ENCODE results near the gene NRIP1. TPM values are rescaled to one million over a fixed set of nuclear protein-coding genes. Genes with fewer than 3 reads are reported as not detected.

NRIP1 gene
- total RNA-seq, 1 experiment from 2014 or later = 10.4 TPM

GRCh38 chr21:14979264-14979663 is 85.5 kb downstream of the NRIP1 start:
- Histone ChIP-seq H3T11ph (ENCODE audit: low read length) (no peak overlapping the region), H4K8ac (replicated peaks; ENCODE audit: insufficient read length, low read depth, low read length) (no peak overlapping the region), H3K4ac (ENCODE audit: low read depth, low read length) (no peak overlapping the region), H3K9ac (ENCODE audit: extremely low read depth, insufficient read length, low read length) (no peak overlapping the region), H2BK5ac (ENCODE audit: insufficient read length, low read length) (no peak overlapping the region), H2AK5ac (ENCODE audit: insufficient read length, low read length) (no peak overlapping the region), H3K79me1 (ENCODE audit: insufficient read depth, low read depth, low read length, poor library complexity, severe bottlenecking) (no peaks in the 10 kb centered on the region), H3K27me3 (ENCODE audit: insufficient read depth, low read length) (no peaks in the 10 kb centered on the region), H3K23ac (ENCODE audit: insufficient read length, low read depth, low read length) (no peak overlapping the region), H4K20me1 (ENCODE audit: control insufficient read depth, insufficient read depth, insufficient read length) (no peaks in the 10 kb centered on the region), H3K27ac (ENCODE audit: insufficient read length, low read depth, low read length) (no peak overlapping the region), H2BK20ac (ENCODE audit: low read depth, low read length, poor library complexity, severe bottlenecking) (no peak overlapping the region), H4K5ac (ENCODE audit: insufficient read length, low read depth, low read length) (no peak overlapping the region), H2BK120ac (ENCODE audit: low read depth, low read length, poor library complexity, severe bottlenecking) (no peak overlapping the region), H2BK15ac (ENCODE audit: low read depth, low read length) (no peak overlapping the region), H3K4me2 (ENCODE audit: insufficient read depth, insufficient read length, low read length) (no peak overlapping the region), H3K18ac (ENCODE audit: insufficient read length, low read depth, low read length) (no peak overlapping the region), H3K79me2 (ENCODE audit: insufficient read depth, low read length) (no peaks in the 10 kb centered on the region), H4K91ac (ENCODE audit: insufficient read length, low read depth, low read length) (no peak overlapping the region), H2BK12ac (ENCODE audit: insufficient read length, low read depth, low read length) (no peak overlapping the region), H3K56ac (ENCODE audit: insufficient read length, low read depth, low read length) (no peak overlapping the region), H3K4me1 (ENCODE audit: insufficient read depth, low read length) (no peaks in the 10 kb centered on the region), H3K23me2 (ENCODE audit: insufficient read length, low read depth, low read length, poor library complexity, severe bottlenecking) (no peaks in the 10 kb centered on the region), H3K9me3 (ENCODE audit: control insufficient read depth, low read depth, low read length) (no peaks in the 10 kb centered on the region), H3K14ac (ENCODE audit: insufficient read depth, low read length) (no peak overlapping the region), H2AFZ (ENCODE audit: low read length) (no peak overlapping the region)
- TF ChIP-seq CTCF (conservative IDR thresholded peaks at IDR 0.05) = no peak
- H3K27me3 Mint-ChIP-seq (ENCODE audit: low read depth) = peaks cover 4% of the 10 kb centered on the region; the same call in 1 of the 2 replicates
- H3K36me3 Mint-ChIP-seq (ENCODE audit: insufficient read depth in 1 of 3, low read depth in 3 of 3) = peaks cover 0 to 14% (median 5%) of the 10 kb centered on the region in 3 experiments; a peak in 4 of 7 replicates
- H3K4me1 Mint-ChIP-seq = peaks cover 8 to 11% of the 10 kb centered on the region in 2 experiments
- no peaks in the 10 kb centered on the region for H3K9me3 Mint-ChIP-seq
- DNase-seq = no peak
- no peak overlapping the region for H3K4me3 Mint-ChIP-seq
- no peak overlapping the region for H3K27ac Mint-ChIP-seq
